ENCODE data around the gene KIF3A. TPM values are rescaled to one million over a fixed set of nuclear protein-coding genes. Genes with fewer than 3 reads are reported as not detected.

The KIF3A gene
- polyA plus RNA-seq, 1 of the 3 experiments (the other 2 are of a cell fraction), result 5.1 TPM

DNA sequence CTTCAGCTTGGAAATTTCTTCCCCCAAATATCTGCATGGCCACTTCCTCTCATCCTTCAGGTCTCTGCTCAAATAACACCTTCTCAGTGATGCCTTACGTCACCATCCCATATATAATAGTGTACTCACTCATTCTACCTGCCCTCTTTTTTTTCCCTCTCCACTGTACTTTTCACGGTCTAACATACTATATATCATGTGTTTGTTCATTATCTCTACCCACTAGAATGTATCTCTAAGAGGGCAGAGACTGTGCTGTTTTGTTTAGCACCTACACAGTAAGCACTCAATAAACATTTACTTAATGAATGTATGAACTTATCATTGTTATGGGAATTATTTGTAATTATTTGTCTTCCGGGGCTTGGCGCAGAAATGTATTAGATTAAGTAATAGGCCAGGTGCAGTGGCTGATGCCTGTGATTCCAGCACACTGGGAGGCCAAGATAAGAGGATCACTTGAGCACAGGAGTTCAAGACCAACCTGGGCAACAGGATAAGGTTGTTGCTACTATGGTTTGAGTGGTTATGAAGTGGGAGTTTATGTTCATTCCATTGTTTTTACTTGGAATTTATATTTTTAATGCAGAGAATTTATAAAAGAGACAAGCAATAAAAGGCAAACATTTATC, 85.4 kb downstream of the KIF3A start:
- Histone ChIP-seq H3K27me3 (ENCODE audit: insufficient read depth) (no peaks in the 10 kb centered on the region), H3K4me3 (ENCODE audit: low read depth in 2 of 2, low read length in 1 of 2) (no peak overlapping the region), H4K20me1 (ENCODE audit: insufficient read depth) (no peaks in the 10 kb centered on the region), H3K4me2 (no peak overlapping the region), H3K9me2 (no peaks in the 10 kb centered on the region), H3K27ac (ENCODE audit: low read depth in 2 of 2, low read length in 1 of 2) (no peak overlapping the region), H2AFZ (ENCODE audit: low read depth) (no peak overlapping the region), H3K9ac (no peak overlapping the region), H3K79me2 (ENCODE audit: insufficient read depth) (no peaks in the 10 kb centered on the region), H3K4me1 (ENCODE audit: control insufficient read depth in 1 of 2, insufficient read depth in 2 of 2, low read depth in 1 of 2, low read length in 1 of 2) (peaks cover 0 to 9% of the 10 kb centered on the region in 2 experiments; a peak in 1 of 4 replicates), H3K9me3 (no peaks in the 10 kb centered on the region), H3F3A (replicated peaks; ENCODE audit: insufficient read depth) (no peaks in the 10 kb centered on the region), H3K36me3 (replicated peaks in 1 of 2; ENCODE audit: control insufficient read depth in 1 of 2, insufficient read depth in 2 of 2, low read length in 1 of 2) (no peaks in the 10 kb centered on the region)
- DNase-seq, result no peak
- ChIA-PET POLR2A (no interaction called here), CTCF (no interaction called here)
- 82% methylated on average over 4 of the region's 4 CpGs for WGBS (ENCODE audit: low lambda C conversion rate)
- TF ChIP-seq SIN3A (IDR thresholded peaks at IDR 0.05; ENCODE audit: borderline replicate concordance, low read depth, low read length) (no peak), NRF1 (IDR thresholded peaks at IDR 0.05; ENCODE audit: low read depth, low read length) (no peak), RCOR1 (IDR thresholded peaks at IDR 0.05; ENCODE audit: low read length) (no peak), POLR2AphosphoS5 (IDR thresholded peaks at IDR 0.05; ENCODE audit: low read depth, low read length) (no peak), MXI1 (IDR thresholded peaks at IDR 0.05; ENCODE audit: low read depth, low read length) (no peak), EP300 (IDR thresholded peaks at IDR 0.05; ENCODE audit: borderline replicate concordance in 1 of 2, low read depth in 1 of 2, low read length in 1 of 2) (no peak)
- TF ChIP-seq, protein P1, sequence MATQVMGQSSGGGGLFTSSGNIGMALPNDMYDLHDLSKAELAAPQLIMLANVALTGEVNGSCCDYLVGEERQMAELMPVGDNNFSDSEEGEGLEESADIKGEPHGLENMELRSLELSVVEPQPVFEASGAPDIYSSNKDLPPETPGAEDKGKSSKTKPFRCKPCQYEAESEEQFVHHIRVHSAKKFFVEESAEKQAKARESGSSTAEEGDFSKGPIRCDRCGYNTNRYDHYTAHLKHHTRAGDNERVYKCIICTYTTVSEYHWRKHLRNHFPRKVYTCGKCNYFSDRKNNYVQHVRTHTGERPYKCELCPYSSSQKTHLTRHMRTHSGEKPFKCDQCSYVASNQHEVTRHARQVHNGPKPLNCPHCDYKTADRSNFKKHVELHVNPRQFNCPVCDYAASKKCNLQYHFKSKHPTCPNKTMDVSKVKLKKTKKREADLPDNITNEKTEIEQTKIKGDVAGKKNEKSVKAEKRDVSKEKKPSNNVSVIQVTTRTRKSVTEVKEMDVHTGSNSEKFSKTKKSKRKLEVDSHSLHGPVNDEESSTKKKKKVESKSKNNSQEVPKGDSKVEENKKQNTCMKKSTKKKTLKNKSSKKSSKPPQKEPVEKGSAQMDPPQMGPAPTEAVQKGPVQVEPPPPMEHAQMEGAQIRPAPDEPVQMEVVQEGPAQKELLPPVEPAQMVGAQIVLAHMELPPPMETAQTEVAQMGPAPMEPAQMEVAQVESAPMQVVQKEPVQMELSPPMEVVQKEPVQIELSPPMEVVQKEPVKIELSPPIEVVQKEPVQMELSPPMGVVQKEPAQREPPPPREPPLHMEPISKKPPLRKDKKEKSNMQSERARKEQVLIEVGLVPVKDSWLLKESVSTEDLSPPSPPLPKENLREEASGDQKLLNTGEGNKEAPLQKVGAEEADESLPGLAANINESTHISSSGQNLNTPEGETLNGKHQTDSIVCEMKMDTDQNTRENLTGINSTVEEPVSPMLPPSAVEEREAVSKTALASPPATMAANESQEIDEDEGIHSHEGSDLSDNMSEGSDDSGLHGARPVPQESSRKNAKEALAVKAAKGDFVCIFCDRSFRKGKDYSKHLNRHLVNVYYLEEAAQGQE (IDR thresholded peaks at IDR 0.05; ENCODE audit: low read depth, low read length), result no peak
- TF ChIP-seq, protein P2, sequence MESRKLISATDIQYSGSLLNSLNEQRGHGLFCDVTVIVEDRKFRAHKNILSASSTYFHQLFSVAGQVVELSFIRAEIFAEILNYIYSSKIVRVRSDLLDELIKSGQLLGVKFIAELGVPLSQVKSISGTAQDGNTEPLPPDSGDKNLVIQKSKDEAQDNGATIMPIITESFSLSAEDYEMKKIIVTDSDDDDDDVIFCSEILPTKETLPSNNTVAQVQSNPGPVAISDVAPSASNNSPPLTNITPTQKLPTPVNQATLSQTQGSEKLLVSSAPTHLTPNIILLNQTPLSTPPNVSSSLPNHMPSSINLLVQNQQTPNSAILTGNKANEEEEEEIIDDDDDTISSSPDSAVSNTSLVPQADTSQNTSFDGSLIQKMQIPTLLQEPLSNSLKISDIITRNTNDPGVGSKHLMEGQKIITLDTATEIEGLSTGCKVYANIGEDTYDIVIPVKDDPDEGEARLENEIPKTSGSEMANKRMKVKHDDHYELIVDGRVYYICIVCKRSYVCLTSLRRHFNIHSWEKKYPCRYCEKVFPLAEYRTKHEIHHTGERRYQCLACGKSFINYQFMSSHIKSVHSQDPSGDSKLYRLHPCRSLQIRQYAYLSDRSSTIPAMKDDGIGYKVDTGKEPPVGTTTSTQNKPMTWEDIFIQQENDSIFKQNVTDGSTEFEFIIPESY (IDR thresholded peaks at IDR 0.05; ENCODE audit: borderline replicate concordance, low read depth), result no peak
- TF ChIP-seq, protein P3, sequence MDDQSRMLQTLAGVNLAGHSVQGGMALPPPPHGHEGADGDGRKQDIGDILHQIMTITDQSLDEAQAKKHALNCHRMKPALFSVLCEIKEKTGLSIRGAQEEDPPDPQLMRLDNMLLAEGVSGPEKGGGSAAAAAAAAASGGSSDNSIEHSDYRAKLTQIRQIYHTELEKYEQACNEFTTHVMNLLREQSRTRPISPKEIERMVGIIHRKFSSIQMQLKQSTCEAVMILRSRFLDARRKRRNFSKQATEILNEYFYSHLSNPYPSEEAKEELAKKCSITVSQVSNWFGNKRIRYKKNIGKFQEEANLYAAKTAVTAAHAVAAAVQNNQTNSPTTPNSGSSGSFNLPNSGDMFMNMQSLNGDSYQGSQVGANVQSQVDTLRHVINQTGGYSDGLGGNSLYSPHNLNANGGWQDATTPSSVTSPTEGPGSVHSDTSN (IDR thresholded peaks at IDR 0.05), result no peak

Measured in SK-N-SH (cell line).